Duodenal mucosa (tissue), 2 donors: ENCODE results near the gene MOK.

Experiments used
- H3K27ac ChIP-seq: one replicate; pipeline ENCODE4 v1.7.0; 2013; ENCODE audit warnings: low read depth, low read length
- H3K27me3 ChIP-seq, 2 donors: one replicate each; pipeline ENCODE4 v1.7.0; 2013; ENCODE audit warnings: low read length in 2 of 2, control low read depth in 1 of 2; ENCODE audit not compliant: insufficient read depth in 2 of 2, control insufficient read depth in 1 of 2
- H3K36me3 ChIP-seq, 2 donors: one replicate each; pipeline ENCODE4 v1.7.0; 2013; ENCODE audit warnings: low read length in 2 of 2, control low read depth in 1 of 2; ENCODE audit not compliant: insufficient read depth in 2 of 2, control insufficient read depth in 1 of 2
- H3K4me1 ChIP-seq, 2 donors: one replicate each; pipeline ENCODE4 v1.7.0; 2013; ENCODE audit warnings: low read length in 2 of 2, control low read depth in 1 of 2; ENCODE audit not compliant: insufficient read depth in 2 of 2, control insufficient read depth in 1 of 2
- H3K4me3 ChIP-seq, 2 donors: one replicate each; pipeline ENCODE4 v1.7.0; 2013; ENCODE audit warnings: low read length in 2 of 2, low read depth in 1 of 2
- H3K9ac ChIP-seq, 2 donors: one replicate each; pipeline ENCODE4 v1.7.0; 2013; ENCODE audit warnings: low read length in 2 of 2, low read depth in 1 of 2
- H3K9me3 ChIP-seq, 2 donors: one replicate each; pipeline ENCODE4 v1.7.0; 2013; ENCODE audit warnings: low read length in 2 of 2, control low read depth in 1 of 2; ENCODE audit not compliant: control insufficient read depth in 1 of 2

Gene MOK

DNA sequence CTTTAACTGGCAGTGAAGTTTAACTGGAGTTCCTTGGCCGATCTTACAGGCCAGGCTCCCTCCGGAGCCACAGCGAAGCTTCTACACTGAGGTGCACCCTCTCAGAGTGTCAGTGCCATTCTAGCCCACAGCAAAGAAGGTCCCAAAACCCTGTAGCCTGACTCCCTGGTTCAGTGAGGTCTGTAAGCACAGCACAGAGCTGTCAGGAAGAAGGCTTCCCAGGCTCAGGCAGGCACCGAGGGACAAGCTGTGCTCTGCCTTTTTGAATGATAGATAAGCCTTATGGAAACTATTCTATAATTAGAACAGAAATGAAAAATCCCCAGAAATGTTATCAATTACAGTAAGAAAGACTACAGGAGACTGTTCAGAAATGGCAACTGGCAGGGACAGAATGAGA is 40.2 kb downstream of the MOK start:
- H3K36me3 ChIP-seq, result no peaks in the 10 kb centered on the region
- H3K27ac ChIP-seq, result no peak overlapping the region
- H3K9me3 ChIP-seq, result no peaks in the 10 kb centered on the region

GRCh38 chr14:102264355-102264754 is 40.6 kb downstream of the MOK start:
- Histone ChIP-seq H3K36me3 (no peaks in the 10 kb centered on the region), H3K9ac (no peak overlapping the region)

More for the DNA sequence above, 40.2 kb downstream of the MOK start:
- H3K9ac ChIP-seq, result no peak overlapping the region
- no peaks in the 10 kb centered on the region for H3K4me1 ChIP-seq
- no peak overlapping the region for H3K4me3 ChIP-seq
- H3K27me3 ChIP-seq, result no peaks in the 10 kb centered on the region

DNA sequence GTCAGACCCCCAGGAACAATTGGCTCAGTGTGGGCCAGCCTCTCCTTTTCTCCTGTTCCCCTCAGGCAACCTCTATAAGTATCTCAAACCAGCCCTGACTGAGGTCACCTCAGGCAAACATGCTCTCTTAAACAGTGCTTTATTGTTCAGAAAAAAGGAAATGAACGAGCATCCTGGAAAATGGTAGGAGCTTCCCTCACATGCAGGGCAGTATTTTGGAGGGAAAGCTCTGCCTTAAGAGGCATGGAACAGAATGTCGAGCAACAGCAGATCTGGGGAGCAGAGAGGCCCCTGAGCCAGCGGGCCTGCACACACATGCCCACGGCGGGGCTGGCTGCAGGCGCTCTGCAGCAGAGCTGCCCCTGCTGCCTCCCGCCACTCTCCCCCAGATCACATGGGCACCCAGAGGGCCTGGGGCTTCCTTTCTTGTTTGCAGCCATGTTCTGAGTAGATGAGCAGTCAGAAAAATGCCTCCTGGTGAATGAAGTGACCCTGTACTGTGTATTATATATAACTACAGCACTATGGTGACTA is 42.0 kb downstream of the MOK start:
- no peaks in the 10 kb centered on the region for H3K9me3 ChIP-seq
- no peak overlapping the region for H3K27ac ChIP-seq
- H3K4me3 ChIP-seq, result no peak overlapping the region
- no peaks in the 10 kb centered on the region for H3K36me3 ChIP-seq
- no peaks in the 10 kb centered on the region for H3K27me3 ChIP-seq
- H3K9ac ChIP-seq, result no peak overlapping the region
- no peaks in the 10 kb centered on the region for H3K4me1 ChIP-seq

More at GRCh38 chr14:102264355-102264754, 40.6 kb downstream of the MOK start:
- Histone ChIP-seq H3K9me3 (no peaks in the 10 kb centered on the region), H3K27ac (no peak overlapping the region), H3K4me1 (no peaks in the 10 kb centered on the region), H3K4me3 (no peak overlapping the region), H3K27me3 (no peaks in the 10 kb centered on the region)

GRCh38 chr14:102258136-102258535 is 46.8 kb downstream of the MOK start:
- no peak overlapping the region for H3K4me3 ChIP-seq
- H3K27me3 ChIP-seq, result no peaks in the 10 kb centered on the region
- H3K36me3 ChIP-seq, result no peaks in the 10 kb centered on the region
- H3K27ac ChIP-seq, result no peak overlapping the region
- H3K4me1 ChIP-seq, result no peaks in the 10 kb centered on the region
- no peaks in the 10 kb centered on the region for H3K9me3 ChIP-seq
- H3K9ac ChIP-seq, result no peak overlapping the region

DNA sequence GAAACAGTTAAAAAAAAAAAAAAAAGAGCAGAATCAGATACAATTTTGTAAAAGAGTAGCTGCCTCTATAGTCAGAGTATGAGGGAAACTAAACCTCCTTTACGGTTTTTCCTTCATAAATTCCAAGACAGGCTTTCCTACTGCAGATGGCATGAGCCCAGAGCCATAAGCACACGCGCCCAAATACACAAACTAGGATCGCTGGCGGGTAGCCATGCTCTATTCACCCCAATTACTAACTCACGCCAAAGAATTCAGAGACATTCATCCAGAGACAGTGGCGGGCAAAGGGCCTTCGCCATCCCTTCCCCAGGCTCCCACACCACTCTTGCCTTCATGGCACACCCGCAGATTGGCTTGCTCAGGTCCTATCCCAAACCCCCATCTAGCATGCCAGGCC is 48.2 kb downstream of the MOK start:
- H3K27ac ChIP-seq, result no peak overlapping the region

DNA sequence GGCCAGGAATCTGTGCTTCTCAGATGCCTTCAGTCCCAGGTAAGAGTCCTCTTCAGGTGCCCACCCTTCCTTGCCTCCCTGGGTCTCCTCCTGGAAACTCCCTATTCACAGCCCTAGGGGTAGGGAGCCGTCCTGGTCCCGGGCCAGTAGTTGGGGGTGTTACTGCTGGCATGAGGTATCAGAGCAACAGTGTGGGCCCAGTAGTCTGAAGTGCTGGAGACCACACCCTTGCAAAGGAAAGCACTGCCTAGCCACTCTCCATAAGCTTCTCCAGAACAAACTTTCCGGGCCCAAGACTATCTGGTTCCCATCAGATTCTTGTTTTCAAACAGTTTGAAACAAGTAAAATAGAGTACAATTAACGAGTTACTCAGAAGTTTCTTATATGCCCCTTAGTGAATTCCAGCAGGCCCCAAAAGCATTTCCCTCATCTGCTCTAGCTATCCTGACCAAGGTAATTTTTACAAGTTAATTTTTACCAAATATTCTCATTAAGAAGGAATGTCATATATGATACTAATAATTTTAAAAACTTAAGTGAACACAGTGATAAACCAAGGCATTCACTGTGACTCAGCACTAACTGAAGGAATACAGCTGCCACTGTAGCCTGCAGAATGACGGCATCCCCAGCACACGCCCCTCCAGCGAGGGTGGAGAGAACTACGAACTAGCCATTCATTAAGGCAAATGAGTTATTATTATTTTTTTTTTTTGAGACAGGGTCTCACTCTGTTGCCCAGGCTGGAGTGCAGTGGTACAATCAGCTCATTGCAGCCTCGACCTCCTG is 49.4 kb downstream of the MOK start:
- Histone ChIP-seq H3K36me3 (no peaks in the 10 kb centered on the region), H3K27ac (no peak overlapping the region), H3K9me3 (no peaks in the 10 kb centered on the region), H3K27me3 (no peaks in the 10 kb centered on the region), H3K9ac (no peak overlapping the region), H3K4me1 (no peaks in the 10 kb centered on the region), H3K4me3 (no peak overlapping the region)

More for the DNA sequence above, 48.2 kb downstream of the MOK start:
- no peak overlapping the region for H3K9ac ChIP-seq
- no peaks in the 10 kb centered on the region for H3K27me3 ChIP-seq
- no peaks in the 10 kb centered on the region for H3K36me3 ChIP-seq
- no peaks in the 10 kb centered on the region for H3K4me1 ChIP-seq
- no peaks in the 10 kb centered on the region for H3K9me3 ChIP-seq
- H3K4me3 ChIP-seq, result no peak overlapping the region

DNA sequence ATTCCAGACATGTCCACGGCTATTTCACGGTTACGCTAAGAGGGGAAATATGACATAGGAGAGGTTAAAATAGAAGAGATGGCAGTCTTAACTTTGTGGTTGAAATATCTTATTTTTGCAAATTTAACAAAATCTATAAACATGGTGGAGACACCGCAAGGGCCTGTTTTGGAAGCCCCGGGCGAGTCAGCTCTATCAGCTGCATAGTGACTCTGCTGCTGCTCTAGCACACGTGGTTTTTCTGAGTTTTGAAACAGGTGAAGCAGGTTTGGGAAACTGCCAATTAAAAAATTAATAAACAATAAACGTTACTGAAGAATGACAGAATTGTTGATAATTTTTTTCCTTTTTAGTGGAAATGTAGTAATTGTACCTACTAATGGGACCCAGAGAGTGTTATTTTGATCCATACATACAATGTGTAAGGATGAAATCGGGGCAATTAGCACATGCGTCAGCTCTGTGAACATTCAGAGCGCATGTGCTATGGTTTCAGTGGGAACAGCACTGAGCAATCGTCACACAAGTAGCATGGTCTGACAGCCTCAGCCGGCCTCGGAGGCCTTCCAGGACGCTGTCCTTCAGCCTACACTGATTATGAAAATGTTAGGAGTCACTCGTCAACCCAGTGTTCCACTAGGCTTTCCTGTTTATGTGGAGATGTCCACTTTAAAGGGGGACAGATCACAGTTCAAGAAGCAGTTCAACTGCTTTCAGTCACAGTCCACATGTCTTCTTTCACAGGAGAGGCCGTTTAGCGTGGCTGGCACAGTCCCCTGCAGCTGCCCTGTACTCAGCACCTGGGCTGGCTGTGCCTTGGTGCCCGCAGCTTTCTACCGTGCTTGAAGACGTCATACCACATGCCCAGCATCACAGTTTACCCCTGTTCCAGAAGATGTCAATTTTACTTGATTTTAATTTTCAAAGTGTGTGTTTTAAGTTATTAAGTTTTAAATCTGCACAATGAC is 51.8 kb downstream of the MOK start:
- no peak overlapping the region for H3K27ac ChIP-seq
- H3K9ac ChIP-seq, result no peak overlapping the region
- no peaks in the 10 kb centered on the region for H3K27me3 ChIP-seq
- H3K4me1 ChIP-seq, result no peaks in the 10 kb centered on the region
- H3K9me3 ChIP-seq, result no peaks in the 10 kb centered on the region
- H3K36me3 ChIP-seq, result no peaks in the 10 kb centered on the region
- H3K4me3 ChIP-seq, result no peak overlapping the region

- Histone ChIP-seq H3K9me3 (no peaks in the 10 kb centered on the region), H3K36me3 (no peaks in the 10 kb centered on the region), H3K9ac (no peak overlapping the region), H3K27me3 (no peaks in the 10 kb centered on the region), H3K4me3 (no peak overlapping the region), H3K4me1 (no peaks in the 10 kb centered on the region), H3K27ac (no peak overlapping the region)
Observed at GRCh38 chr14:102251161-102251560, 53.8 kb downstream of the MOK start.

- no peak overlapping the region for H3K9ac ChIP-seq
- no peaks in the 10 kb centered on the region for H3K27me3 ChIP-seq
- no peak overlapping the region for H3K4me3 ChIP-seq
- H3K27ac ChIP-seq, result no peak overlapping the region
- H3K4me1 ChIP-seq, result no peaks in the 10 kb centered on the region
- H3K9me3 ChIP-seq, result no peaks in the 10 kb centered on the region
- H3K36me3 ChIP-seq, result no peaks in the 10 kb centered on the region
Observed at GRCh38 chr14:102250636-102251035, 54.3 kb downstream of the MOK start.

DNA sequence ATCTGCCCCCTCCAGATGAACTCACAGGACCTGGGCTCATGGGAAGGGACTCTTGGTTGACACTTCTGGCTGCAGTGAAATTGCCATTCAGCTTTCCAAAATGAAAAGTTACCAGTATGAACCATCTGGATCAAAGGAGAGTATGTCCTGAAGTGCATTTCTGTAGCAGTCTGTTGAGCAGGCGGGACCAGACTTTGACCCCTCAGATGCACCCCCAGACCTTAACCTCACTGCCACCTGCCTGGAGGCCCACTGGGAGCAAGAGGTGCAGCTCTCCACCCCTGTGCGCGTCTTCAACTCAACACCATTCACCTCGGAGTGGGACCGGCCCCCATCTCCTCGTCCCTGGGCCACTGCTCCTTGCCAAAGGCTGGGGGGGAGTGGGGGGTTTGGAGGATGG is 55.0 kb downstream of the MOK start:
- Histone ChIP-seq H3K27ac (no peak overlapping the region), H3K9ac (no peak overlapping the region)

More for the DNA sequence above, 55.0 kb downstream of the MOK start:
- Histone ChIP-seq H3K27me3 (no peaks in the 10 kb centered on the region), H3K4me1 (no peaks in the 10 kb centered on the region), H3K4me3 (no peak overlapping the region), H3K9me3 (no peaks in the 10 kb centered on the region), H3K36me3 (no peaks in the 10 kb centered on the region)
